HUES6 (cell line): ENCODE measurements around the gene KLHDC1.
A peak's percentile ranks its signal among the peaks of the same experiment; 100 is the strongest.
"Not testable (repeated sequence)": the region's sequence is repeated elsewhere in the genome, so short reads cannot be mapped to it uniquely, and the experiment has no call there.

Source experiments
- H3K27ac ChIP-seq: 2 replicates; pipeline ENCODE4 v1.7.0; 2013; ENCODE audit warnings: low read depth, mild to moderate bottlenecking, low read length, inconsistent platforms
- H3K27me3 ChIP-seq: 2 replicates; pipeline ENCODE4 v1.6.1; 2013; ENCODE audit warnings: low read length; ENCODE audit not compliant: control insufficient read depth, insufficient read depth
- H3K36me3 ChIP-seq: 2 replicates; pipeline ENCODE4 v1.6.1; 2013; ENCODE audit warnings: low read length; ENCODE audit not compliant: control insufficient read depth, insufficient read depth
- H3K4me1 ChIP-seq: 2 replicates; pipeline ENCODE4 v1.6.1; 2013; ENCODE audit warnings: low read length; ENCODE audit not compliant: control insufficient read depth, insufficient read depth
- H3K4me3 ChIP-seq: 2 replicates; pipeline ENCODE4 v1.5.1; 2013; ENCODE audit warnings: low read depth, low read length
- H3K9ac ChIP-seq: one replicate; pipeline ENCODE4 v1.6.1; 2013; ENCODE audit warnings: mild to moderate bottlenecking, low read length
- H3K9me3 ChIP-seq: 2 replicates; pipeline ENCODE4 v1.6.1; 2013; ENCODE audit warnings: low read depth, low read length; ENCODE audit not compliant: control insufficient read depth, insufficient read depth

Gene KLHDC1

GRCh38 chr14:49727171-49727570, 34.3 kb downstream of the KLHDC1 start:
- no peaks in the 10 kb centered on the region for H3K36me3 ChIP-seq
- H3K27me3 ChIP-seq, result no peaks in the 10 kb centered on the region
- no peaks in the 10 kb centered on the region for H3K9me3 ChIP-seq
- H3K4me1 ChIP-seq, result no peaks in the 10 kb centered on the region
- no peak overlapping the region for H3K27ac ChIP-seq
- no peak overlapping the region for H3K9ac ChIP-seq
- no peak overlapping the region for H3K4me3 ChIP-seq

GRCh38 chr14:49732896-49733295, 40.0 kb downstream of the KLHDC1 start:
- H3K4me3 ChIP-seq, result no peak overlapping the region
- H3K9ac ChIP-seq, result no peak overlapping the region
- H3K4me1 ChIP-seq, result no peaks in the 10 kb centered on the region
- no peaks in the 10 kb centered on the region for H3K36me3 ChIP-seq
- no peaks in the 10 kb centered on the region for H3K9me3 ChIP-seq
- no peak overlapping the region for H3K27ac ChIP-seq
- no peaks in the 10 kb centered on the region for H3K27me3 ChIP-seq

- Histone ChIP-seq H3K9me3 (no peaks in the 10 kb centered on the region), H3K27me3 (no peaks in the 10 kb centered on the region), H3K9ac (no peak overlapping the region), H3K36me3 (no peaks in the 10 kb centered on the region), H3K27ac (no peak overlapping the region), H3K4me1 (no peaks in the 10 kb centered on the region), H3K4me3 (no peak overlapping the region)
These were observed 40.9 kb downstream of the KLHDC1 start for GRCh38 chr14:49733836-49734235.

GRCh38 chr14:49735669-49736068, 42.7 kb downstream of the KLHDC1 start:
- H3K9me3 ChIP-seq, H3K27me3 ChIP-seq, H3K9ac ChIP-seq, H3K4me3 ChIP-seq, H3K4me1 ChIP-seq, H3K27ac ChIP-seq, H3K36me3 ChIP-seq: not testable (repeated sequence)

- Histone ChIP-seq H3K4me3 (no peak overlapping the region), H3K4me1 (no peaks in the 10 kb centered on the region), H3K9ac (no peak overlapping the region), H3K27me3 (no peaks in the 10 kb centered on the region), H3K9me3 (no peaks in the 10 kb centered on the region), H3K36me3 (no peaks in the 10 kb centered on the region), H3K27ac (no peak overlapping the region)
These were observed 52.3 kb downstream of the KLHDC1 start for GRCh38 chr14:49745191-49745590.

GRCh38 chr14:49746476-49746875, 53.6 kb downstream of the KLHDC1 start:
- H3K4me3 ChIP-seq, H3K9ac ChIP-seq, H3K27ac ChIP-seq, H3K4me1 ChIP-seq, H3K27me3 ChIP-seq, H3K36me3 ChIP-seq, H3K9me3 ChIP-seq: not testable (repeated sequence)

GRCh38 chr14:49754570-49755097, 61.7 kb downstream of the KLHDC1 start:
- Histone ChIP-seq H3K27me3 (no peaks in the 10 kb centered on the region), H3K4me1 (no peaks in the 10 kb centered on the region), H3K9me3 (0 out of 2 replicates have a peak, but pooled peaks cover 3% of the 10 kb centered on the region), H3K36me3 (no peaks in the 10 kb centered on the region), H3K9ac (no peak overlapping the region), H3K27ac (no peak overlapping the region), H3K4me3 (no peak overlapping the region)

GRCh38 chr14:49755378-49755777, 62.5 kb downstream of the KLHDC1 start:
- H3K27me3 ChIP-seq, result no peaks in the 10 kb centered on the region
- H3K27ac ChIP-seq, result no peak overlapping the region
- 0 out of 2 replicates have a peak, but pooled peaks cover 3% of the 10 kb centered on the region for H3K9me3 ChIP-seq

GRCh38 chr14:49761839-49762551, 69.1 kb downstream of the KLHDC1 start:
- no peaks in the 10 kb centered on the region for H3K36me3 ChIP-seq
- H3K27me3 ChIP-seq, result no peaks in the 10 kb centered on the region
- H3K4me3 ChIP-seq, result no peak overlapping the region
- no peak overlapping the region for H3K27ac ChIP-seq
- no peak overlapping the region for H3K9ac ChIP-seq
- 0 out of 2 replicates have a peak, but pooled peaks cover 3% of the 10 kb centered on the region for H3K4me1 ChIP-seq
- no peaks in the 10 kb centered on the region for H3K9me3 ChIP-seq

More at GRCh38 chr14:49755378-49755777, 62.5 kb downstream of the KLHDC1 start:
- Histone ChIP-seq H3K4me3 (no peak overlapping the region), H3K36me3 (no peaks in the 10 kb centered on the region), H3K4me1 (no peaks in the 10 kb centered on the region), H3K9ac (no peak overlapping the region)

GRCh38 chr14:49766839-49767238, 73.9 kb downstream of the KLHDC1 start:
- Histone ChIP-seq H3K9ac (peak overlapping the region; percentile 7), H3K36me3 (no peaks in the 10 kb centered on the region), H3K4me3 (peak overlapping the region; percentile 97), H3K27ac (peak overlapping the region; percentile 99; the same call in 1 of the 2 replicates), H3K27me3 (no peaks in the 10 kb centered on the region), H3K4me1 (peaks cover 17% of the 10 kb centered on the region; the same call in 1 of the 2 replicates), H3K9me3 (no peaks in the 10 kb centered on the region)

- H3K36me3 ChIP-seq, result no peaks in the 10 kb centered on the region
- H3K4me3 ChIP-seq, result peak overlapping the region; percentile 97
- peaks cover 17% of the 10 kb centered on the region; the same call in 1 of the 2 replicates for H3K4me1 ChIP-seq
- H3K27ac ChIP-seq, result peak overlapping the region; percentile 99
- no peaks in the 10 kb centered on the region for H3K9me3 ChIP-seq
- no peaks in the 10 kb centered on the region for H3K27me3 ChIP-seq
- H3K9ac ChIP-seq, result peak overlapping the region; percentile 93
These were observed 74.3 kb downstream of the KLHDC1 start for GRCh38 chr14:49767270-49767570.
